K562 (cell line): ENCODE measurements around the gene EXOSC2. TPM values are rescaled to one million over a fixed set of nuclear protein-coding genes. Genes with fewer than 3 reads are reported as not detected.

ENCODE experiments used
- ATAC-seq: fragments of 200-7000 bp; cut with Tn5 transposase; 3 replicates; pipeline ENCODE4 v1.9.1; 2020; ENCODE audit warnings: moderate library complexity
- BruUV-seq: library from RNA; stranded (reverse); fragments of 400-500 nt; replicated peaks from 2 replicates; lab custom pipeline; 2021; lab: Mats Ljungman, UMichigan
- CTCF ChIA-PET: fragments of 300-600 bp; formaldehyde crosslinking; extraction: SDS; loops from one replicate; lab custom pipeline; 2021; ENCODE audit warnings: low intra/inter-chr PET ratio; lab: Yijun Ruan, JAX
- POLR2A ChIA-PET: fragments of 300-600, 350-650 bp; sonication (Branson Sonifier 250); formaldehyde crosslinking; extraction: SDS; loops from one replicate; lab custom pipeline; 2021; ENCODE audit warnings: antibody characterized with exemption, inconsistent platforms; lab: Yijun Ruan, JAX
- DNase-seq, 4 experiments: peaks; one replicate each; pipeline versions ENCODE4 v3.0.0 to v3.0.0-alpha.2; 2011 to 2018; ENCODE audit warnings: low spot score in 3 of 4, mixed read lengths in 3 of 4; ENCODE audit errors: extremely low read depth in 1 of 4
- FAIRE-seq: peaks from 2 replicates; lab custom pipeline; 2011; peaks lifted over from hg19 to GRCh38; lab: Jason Lieb, UNC
- H2AFZ ChIP-seq: 2 replicates; pipeline ENCODE4 v1.6.0; 2011; ENCODE audit warnings: low read depth, low read length, control low read depth, inconsistent platforms
- H3K27ac ChIP-seq: fragments of 200-600 bp; 3 replicates; pipeline ENCODE4 v1.8.0; 2011; ENCODE audit warnings: low read depth, mild to moderate bottlenecking, control low read depth, inconsistent platforms, low read length, moderate library complexity, mixed read lengths; ENCODE audit errors: extremely low read depth
- H3K27me3 ChIP-seq, 2 experiments: fragments of 300-600 bp in 1 of 2; 2 replicates in 1 of 2; 3 replicates in 1 of 2; pipeline versions ENCODE4 v1.6.0 to v1.8.0; 2011; ENCODE audit warnings: inconsistent platforms in 2 of 2, low read length in 2 of 2, mild to moderate bottlenecking in 1 of 2, mixed read lengths in 1 of 2, moderate library complexity in 1 of 2; ENCODE audit not compliant: control insufficient read depth in 2 of 2, insufficient read depth in 2 of 2
- H3K36me3 ChIP-seq: fragments of 300-600 bp; 3 replicates; pipeline ENCODE4 v1.8.0; 2011; ENCODE audit warnings: mild to moderate bottlenecking, low read length, inconsistent platforms; ENCODE audit not compliant: control insufficient read depth, insufficient read depth
- H3K4me1 ChIP-seq, 2 experiments: fragments of 200-600 bp in 1 of 2; replicated peaks in 1 of 2; 2 replicates in 1 of 2; 3 replicates in 1 of 2; pipeline versions ENCODE4 v1.5.1 to v1.8.0; 2011; ENCODE audit warnings: inconsistent platforms in 2 of 2, low read length in 2 of 2, mild to moderate bottlenecking in 1 of 2, mixed read lengths in 1 of 2, moderate library complexity in 1 of 2; ENCODE audit not compliant: control insufficient read depth in 2 of 2, insufficient read depth in 2 of 2
- H3K4me2 ChIP-seq: 2 replicates; pipeline ENCODE4 v1.6.1; 2011; ENCODE audit warnings: low read length, control low read depth, inconsistent platforms, mixed read lengths; ENCODE audit not compliant: insufficient read depth
- H3K4me3 ChIP-seq: fragments of 200-600 bp; sonication (generic), shearing (Covaris generic); 2 replicates; pipeline ENCODE4 v1.5.1; 2016; ENCODE audit warnings: control low read depth, inconsistent platforms
- H3K79me2 ChIP-seq: fragments of 200-600 bp; 3 replicates; pipeline ENCODE4 v1.8.0; 2011; ENCODE audit warnings: low read length, inconsistent platforms; ENCODE audit not compliant: control insufficient read depth, insufficient read depth
- H3K9ac ChIP-seq, 2 experiments: 2 replicates each; pipeline versions ENCODE4 v1.6.0 to v1.6.1; 2011; ENCODE audit warnings: low read depth in 2 of 2, low read length in 2 of 2, control low read depth in 1 of 2, inconsistent platforms in 1 of 2, mild to moderate bottlenecking in 1 of 2, mixed read lengths in 1 of 2; ENCODE audit not compliant: insufficient read depth in 1 of 2
- H3K9me1 ChIP-seq: one replicate; pipeline ENCODE4 v1.6.0; 2011; ENCODE audit warnings: inconsistent platforms, mild to moderate bottlenecking, low read length, moderate library complexity; ENCODE audit not compliant: control insufficient read depth, insufficient read depth
- H3K9me3 ChIP-seq: replicated peaks from 2 replicates; pipeline ENCODE4 v1.5.1; 2011; ENCODE audit warnings: low read depth, low read length, inconsistent platforms; ENCODE audit not compliant: control insufficient read depth, insufficient read depth
- H4K20me1 ChIP-seq: replicated peaks from 2 replicates; pipeline ENCODE4 v1.6.1; 2011; ENCODE audit warnings: low read length, inconsistent platforms, mixed read lengths; ENCODE audit not compliant: control insufficient read depth, insufficient read depth
- DACH1 ChIP-seq: fragments of 450-650 bp; IDR thresholded peaks from 2 replicates; pipeline ENCODE4 v1.6.1; 2018; ENCODE audit not compliant: partially characterized antibody
- EWSR1 ChIP-seq: fragments of 450-650 bp; IDR thresholded peaks from 2 replicates; pipeline ENCODE4 v1.6.1; 2018; ENCODE audit warnings: borderline replicate concordance, mild to moderate bottlenecking, low read depth, moderate library complexity; ENCODE audit not compliant: partially characterized antibody
- HNRNPK ChIP-seq: fragments of 200-400 bp; formaldehyde crosslinking; IDR thresholded peaks from one replicate; pipeline ENCODE4 v1.6.1; 2018; ENCODE audit warnings: mild to moderate bottlenecking, low read depth, low read length; ENCODE audit not compliant: poor library complexity, severe bottlenecking
- HNRNPLL ChIP-seq: fragments of 200-400 bp; formaldehyde crosslinking; IDR thresholded peaks from 2 replicates; pipeline ENCODE4 v1.6.1; 2017; ENCODE audit warnings: low read length, low read depth, mild to moderate bottlenecking; ENCODE audit not compliant: poor library complexity, severe bottlenecking
- KAT7 ChIP-seq: sonication (generic); formaldehyde crosslinking; IDR thresholded peaks from 2 replicates; pipeline ENCODE4 v1.8.0; 2022; ENCODE audit warnings: missing genetic modification reagents, mild to moderate bottlenecking, borderline replicate concordance
- NFIX ChIP-seq: fragments of 250-450 bp; sonication (Bioruptor Pico); IDR thresholded peaks from 2 replicates; pipeline ENCODE4 v1.4.0; 2020; ENCODE audit warnings: low read depth, mild to moderate bottlenecking, moderate library complexity
- POLR2H ChIP-seq: IDR thresholded peaks from 2 replicates; pipeline ENCODE4 v1.6.1; 2016; ENCODE audit warnings: missing genetic modification characterization, low read depth, mild to moderate bottlenecking, control low read depth, missing compliant biosample characterization, moderate library complexity
- PTBP1 ChIP-seq: fragments of 200-400 bp; formaldehyde crosslinking; IDR thresholded peaks from 2 replicates; pipeline ENCODE4 v1.6.1; 2017; ENCODE audit warnings: low read depth, low read length
- TRIM24 ChIP-seq, 2 experiments: fragments of 450-650 bp; IDR thresholded peaks; 2 replicates each; pipeline ENCODE4 v1.6.1; 2016
- XRCC4 ChIP-seq: IDR thresholded peaks from one replicate; pipeline ENCODE4 v1.6.1; 2011; ENCODE audit not compliant: insufficient read depth, insufficient read length; ENCODE audit errors: extremely low read depth
- ZNF311 ChIP-seq: fragments of 250-450 bp; sonication (Bioruptor Pico); IDR thresholded peaks from 2 replicates; pipeline ENCODE4 v1.4.0; 2020; ENCODE audit warnings: mild to moderate bottlenecking, moderate library complexity
- ZNF707 ChIP-seq: fragments of 250-450 bp; sonication (Bioruptor Pico); conservative IDR thresholded peaks from 2 replicates; pipeline ENCODE4 v1.8.0; 2022; ENCODE audit warnings: inconsistent platforms, mild to moderate bottlenecking, moderate library complexity
- WGBS: fragments of 100-300 bp; shearing (Covaris generic); methylation state at CpG from one replicate; pipeline ENCODE4 v1.1.6; 2016; ENCODE audit warnings: low coverage, mixed read lengths; ENCODE audit not compliant: insufficient coverage; ENCODE audit errors: missing lambda C conversion rate; 5-methylcytosine and 5-hydroxymethylcytosine counted together
- in situ Hi-C: fragments of 300-500 bp; cut with MboI; formaldehyde crosslinking; loops from 4 replicates; pipeline ENCODE4 v1.15.0; 2018; ENCODE audit warnings: inconsistent platforms, mixed read lengths
- intact Hi-C: fragments of 100-400 bp; cut with micrococcal nuclease; formaldehyde crosslinking; loops from 2 replicates; pipeline ENCODE4 v1.14.2; 2022
- polyA plus RNA-seq, 8 experiments: library from polyadenylated mRNA; depleted of rRNA in 4 of 8; stranded (reverse) in 5 of 8; unstranded in 3 of 8; fragments of >200 nt; fragmentation: Nextera tagmentation in 2 of 8; fragmentation: Illumina TruSeq in 1 of 8; extraction: Ambion mirVana in 2 of 8; extraction: Trizol in 1 of 8; gene quantifications; 2 replicates each; pipeline versions ENCODE4 v1.2.1 to v1.2.3, GENCODE V29; 2011 to 2014; ENCODE audit warnings: inconsistent platforms in 1 of 8, missing spikeins in 1 of 8
- total RNA-seq, 7 experiments: library from RNA; depleted of rRNA in 6 of 7; stranded (reverse); fragments of >200 nt in 6 of 7; fragmentation: Illumina TruSeq in 2 of 7; extraction: Trizol in 2 of 7; gene quantifications; 2 replicates each; pipeline versions ENCODE4 v1.2.1 to v1.2.3, GENCODE V29; 2011 to 2021; ENCODE audit warnings: low replicate concordance in 1 of 7
- TF ChIP-seq, protein P1 (sequence below): fragments of 250-450 bp; sonication (Bioruptor Pico); IDR thresholded peaks from 2 replicates; pipeline ENCODE4 v1.8.0; 2022; ENCODE audit warnings: inconsistent platforms, mild to moderate bottlenecking, moderate library complexity, borderline replicate concordance
- TF ChIP-seq, protein P2 (sequence below), 2 experiments: fragments of 450-650 bp in 1 of 2; IDR thresholded peaks; 2 replicates each; pipeline ENCODE4 v1.6.1; 2011 to 2017; ENCODE audit warnings: low read depth in 2 of 2, antibody characterized with exemption in 1 of 2, borderline replicate concordance in 1 of 2, low read length in 1 of 2, mild to moderate bottlenecking in 1 of 2, mixed read lengths in 1 of 2; ENCODE audit not compliant: control insufficient read depth in 1 of 2

The EXOSC2 gene
- total and polyA plus RNA-seq, 9 of the 15 experiments (the other 6 are each of a cell fraction or from before 2014, with no cell fraction given), result 46.0 to 101 (median 77.6) TPM

DNA sequence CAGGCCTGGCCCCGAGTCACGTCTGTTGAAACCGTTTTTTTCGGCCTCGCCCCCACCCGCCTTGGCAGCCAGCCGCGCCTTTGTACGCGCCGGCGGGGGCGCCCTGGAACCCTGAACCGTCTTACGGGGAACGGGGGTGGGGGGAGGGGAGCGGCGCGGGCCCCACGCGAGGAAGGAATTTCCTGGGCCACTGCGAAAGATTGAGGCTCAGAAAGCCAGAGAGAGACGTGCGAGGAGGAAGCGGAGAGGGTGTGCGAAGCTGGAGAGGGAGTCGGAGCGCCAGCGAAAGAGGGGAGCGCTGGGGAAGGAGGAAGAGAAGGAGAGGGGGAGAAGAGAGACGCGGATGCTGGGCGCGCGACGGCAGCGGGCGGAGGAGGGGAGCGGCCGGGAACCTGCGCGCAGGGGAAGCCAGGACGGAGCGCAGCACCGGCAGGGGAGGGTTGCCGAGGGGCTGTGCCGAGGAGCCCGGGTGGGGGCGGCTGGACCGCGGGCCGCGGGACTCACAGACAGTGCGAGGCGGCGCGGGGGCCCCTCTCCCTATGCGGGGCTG, 33.8 kb upstream of the EXOSC2 start:
- Histone ChIP-seq H3K4me1 (peaks cover 0 to 54% of the 10 kb centered on the region in 2 experiments; a peak in 2 of 5 replicates), H3K79me2 (no peaks in the 10 kb centered on the region), H3K36me3 (no peaks in the 10 kb centered on the region), H3K27me3 (peaks cover 70 to 88% of the 10 kb centered on the region in 2 experiments), H2AFZ (no peak overlapping the region), H4K20me1 (peaks cover 6% of the 10 kb centered on the region), H3K9me1 (no peaks in the 10 kb centered on the region), H3K4me2 (no peak overlapping the region), H3K9me3 (no peaks in the 10 kb centered on the region), H3K4me3 (no peak overlapping the region), H3K27ac (no peak overlapping the region), H3K9ac (no peak overlapping the region)
- POLR2A ChIA-PET, result no interaction called here
- intact Hi-C loops (no loop called here), in situ Hi-C loops (no loop called here)
- CTCF ChIA-PET, result no interaction called here
- DNase-seq (no peak), ATAC-seq (no peak), FAIRE-seq (no peak)
- TF ChIP-seq HNRNPLL (no peak), POLR2H (tag) (no peak), TRIM24 (IDR thresholded peaks at IDR 0.05) (no peak), PTBP1 (no peak), NFIX (CRISPR knock-in tag) (no peak), EWSR1 (no peak), ZNF707 (CRISPR knock-in tag) (no peak), HNRNPK (no peak), KAT7 (no peak), XRCC4 (no peak), DACH1 (no peak), ZNF311 (no peak)
- TF ChIP-seq, protein P1, sequence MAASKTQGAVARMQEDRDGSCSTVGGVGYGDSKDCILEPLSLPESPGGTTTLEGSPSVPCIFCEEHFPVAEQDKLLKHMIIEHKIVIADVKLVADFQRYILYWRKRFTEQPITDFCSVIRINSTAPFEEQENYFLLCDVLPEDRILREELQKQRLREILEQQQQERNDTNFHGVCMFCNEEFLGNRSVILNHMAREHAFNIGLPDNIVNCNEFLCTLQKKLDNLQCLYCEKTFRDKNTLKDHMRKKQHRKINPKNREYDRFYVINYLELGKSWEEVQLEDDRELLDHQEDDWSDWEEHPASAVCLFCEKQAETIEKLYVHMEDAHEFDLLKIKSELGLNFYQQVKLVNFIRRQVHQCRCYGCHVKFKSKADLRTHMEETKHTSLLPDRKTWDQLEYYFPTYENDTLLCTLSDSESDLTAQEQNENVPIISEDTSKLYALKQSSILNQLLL (CRISPR knock-in tag), result no peak
- TF ChIP-seq, protein P2, sequence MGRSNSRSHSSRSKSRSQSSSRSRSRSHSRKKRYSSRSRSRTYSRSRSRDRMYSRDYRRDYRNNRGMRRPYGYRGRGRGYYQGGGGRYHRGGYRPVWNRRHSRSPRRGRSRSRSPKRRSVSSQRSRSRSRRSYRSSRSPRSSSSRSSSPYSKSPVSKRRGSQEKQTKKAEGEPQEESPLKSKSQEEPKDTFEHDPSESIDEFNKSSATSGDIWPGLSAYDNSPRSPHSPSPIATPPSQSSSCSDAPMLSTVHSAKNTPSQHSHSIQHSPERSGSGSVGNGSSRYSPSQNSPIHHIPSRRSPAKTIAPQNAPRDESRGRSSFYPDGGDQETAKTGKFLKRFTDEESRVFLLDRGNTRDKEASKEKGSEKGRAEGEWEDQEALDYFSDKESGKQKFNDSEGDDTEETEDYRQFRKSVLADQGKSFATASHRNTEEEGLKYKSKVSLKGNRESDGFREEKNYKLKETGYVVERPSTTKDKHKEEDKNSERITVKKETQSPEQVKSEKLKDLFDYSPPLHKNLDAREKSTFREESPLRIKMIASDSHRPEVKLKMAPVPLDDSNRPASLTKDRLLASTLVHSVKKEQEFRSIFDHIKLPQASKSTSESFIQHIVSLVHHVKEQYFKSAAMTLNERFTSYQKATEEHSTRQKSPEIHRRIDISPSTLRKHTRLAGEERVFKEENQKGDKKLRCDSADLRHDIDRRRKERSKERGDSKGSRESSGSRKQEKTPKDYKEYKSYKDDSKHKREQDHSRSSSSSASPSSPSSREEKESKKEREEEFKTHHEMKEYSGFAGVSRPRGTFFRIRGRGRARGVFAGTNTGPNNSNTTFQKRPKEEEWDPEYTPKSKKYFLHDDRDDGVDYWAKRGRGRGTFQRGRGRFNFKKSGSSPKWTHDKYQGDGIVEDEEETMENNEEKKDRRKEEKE (IDR thresholded peaks at IDR 0.05; ENCODE audit: borderline replicate concordance in 1 of 2, control insufficient read depth in 1 of 2, low read depth in 2 of 2, low read length in 1 of 2), result no peak
- BruUV-seq, result no TSS peak
- 6% methylated on average over 13 of the region's 58 CpGs for WGBS
